ENCODE data around the gene C20orf141.
"Not testable (repeated sequence)": the region's sequence is repeated elsewhere in the genome, so short reads cannot be mapped to it uniquely, and the experiment has no call there.

C20orf141 gene

DNA sequence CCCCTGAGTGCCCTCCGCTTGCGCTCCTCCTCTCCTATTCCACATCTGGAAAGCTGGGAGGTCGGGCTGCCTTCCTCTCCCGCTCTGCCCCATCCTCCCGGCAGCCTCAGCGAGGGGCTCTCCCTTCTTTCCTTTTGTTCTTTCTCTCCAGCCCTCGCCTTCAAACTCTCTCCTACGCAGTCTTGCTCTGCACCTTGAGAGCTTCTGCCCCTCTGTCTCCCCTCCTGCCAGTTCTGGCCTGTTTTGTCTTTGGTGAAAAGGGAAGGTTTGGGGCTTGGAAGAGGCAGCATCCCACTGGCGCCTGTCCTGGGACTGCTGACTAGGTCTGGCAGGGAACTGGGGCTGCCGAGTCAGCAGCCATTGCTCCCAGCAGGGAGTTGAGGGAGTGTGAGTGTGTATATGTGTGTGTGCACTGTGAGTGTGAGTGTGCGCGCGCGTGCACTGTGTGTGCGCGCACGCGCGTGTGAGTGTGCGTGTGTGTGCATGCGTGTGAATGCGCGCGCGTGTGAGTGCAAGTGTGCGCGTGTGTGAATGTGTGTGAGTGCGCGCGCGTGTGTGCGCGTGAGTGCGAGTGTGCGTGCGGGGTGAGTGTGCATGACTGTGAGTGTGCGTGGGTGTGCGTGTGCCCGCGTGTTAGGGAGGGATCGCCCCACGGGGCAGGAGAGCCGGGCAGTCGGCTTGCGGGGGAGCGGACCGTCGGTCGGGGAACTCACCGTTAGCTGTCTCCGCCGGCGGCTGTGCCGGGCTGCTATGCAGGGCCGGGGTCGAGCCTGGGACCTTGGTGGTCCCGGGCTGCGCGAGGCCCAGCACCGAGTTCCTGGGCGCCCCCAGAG, 14.9 kb upstream of the C20orf141 start:
- Histone ChIP-seq H3K9ac (ENCODE audit: low read depth in 1 of 2, low read length in 2 of 2) (no peak overlapping the region), H3K27ac (ENCODE audit: low read depth, low read length) (no peak overlapping the region), H3K27me3 (ENCODE audit: control insufficient read depth in 1 of 2, insufficient read depth in 2 of 2, low read length in 2 of 2) (peaks cover 45 to 55% of the 10 kb centered on the region in 2 donors), H3K4me3 (ENCODE audit: low read depth in 1 of 2, low read length in 2 of 2) (peak overlapping the region; percentile 20 to 57), H3K36me3 (ENCODE audit: control insufficient read depth in 1 of 2, insufficient read depth in 2 of 2, low read length in 2 of 2) (no peaks in the 10 kb centered on the region), H3K4me1 (ENCODE audit: control insufficient read depth in 1 of 2, insufficient read depth in 2 of 2, low read length in 2 of 2) (peaks cover 0 to 13% of the 10 kb centered on the region in 2 donors), H3K9me3 (ENCODE audit: control insufficient read depth in 1 of 2, low read length in 2 of 2) (no peaks in the 10 kb centered on the region)

DNA sequence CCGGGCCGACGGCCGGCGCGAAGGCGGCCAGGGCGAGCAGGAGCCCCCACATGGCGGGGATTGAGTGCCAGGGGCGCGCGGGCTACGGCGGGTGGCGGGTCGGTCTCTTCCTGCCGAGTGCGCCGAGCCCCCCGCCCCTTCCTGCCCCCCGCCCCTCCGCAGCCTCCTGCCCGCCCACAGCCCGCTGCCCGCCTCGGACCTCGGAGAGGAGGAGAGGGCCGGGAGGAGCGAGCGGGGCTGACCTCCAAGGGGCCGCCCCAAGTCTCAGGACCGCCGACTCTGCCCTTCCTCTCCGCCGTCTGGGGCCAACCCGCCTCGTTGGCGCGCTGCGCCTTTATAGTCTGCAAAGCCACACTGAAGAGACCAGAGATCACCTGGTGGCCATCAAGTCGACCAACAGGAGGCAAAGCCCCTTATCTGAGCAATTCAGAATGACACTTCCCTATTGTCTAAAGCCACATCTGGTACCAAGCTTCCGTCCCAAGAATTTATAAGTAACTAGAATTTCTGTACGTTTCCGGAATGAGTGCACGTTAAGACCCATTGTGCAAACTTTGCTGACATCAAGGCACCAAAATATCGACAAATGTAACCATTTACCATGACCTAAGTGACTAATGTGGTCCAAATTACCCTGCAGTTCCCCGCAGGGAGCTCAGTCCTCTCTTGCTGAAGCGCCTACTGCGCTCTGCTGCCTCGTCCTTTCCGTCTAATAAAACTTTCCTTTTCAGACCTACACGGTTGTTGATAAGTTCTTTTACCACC, 14.1 kb upstream of the C20orf141 start, which contains the start of gene CPXM1:
TSS of gene CPXM1 (minus strand) at position 107 of the 765 bp plus-strand sequence. CDS start at position 52, 55 bp downstream.
- peak within 1 kb of the TSS; percentile 31 to 57 for H3K4me3 ChIP-seq (ENCODE audit: low read depth in 1 of 2, low read length in 2 of 2)
- no peaks in the 10 kb centered on the region for H3K36me3 ChIP-seq (ENCODE audit: control insufficient read depth in 1 of 2, insufficient read depth in 2 of 2, low read length in 2 of 2)
- no peak within 1 kb of the TSS for H3K27ac ChIP-seq (ENCODE audit: low read depth, low read length)
- H3K27me3 ChIP-seq (ENCODE audit: control insufficient read depth in 1 of 2, insufficient read depth in 2 of 2, low read length in 2 of 2), result peaks cover 44 to 63% of the 10 kb centered on the region in 2 donors
- no peak within 1 kb of the TSS for H3K9ac ChIP-seq (ENCODE audit: low read depth in 1 of 2, low read length in 2 of 2)
- H3K4me1 ChIP-seq (ENCODE audit: control insufficient read depth in 1 of 2, insufficient read depth in 2 of 2, low read length in 2 of 2), result peaks cover 0 to 13% of the 10 kb centered on the region in 2 donors
- no peaks in the 10 kb centered on the region for H3K9me3 ChIP-seq (ENCODE audit: control insufficient read depth in 1 of 2, low read length in 2 of 2)

DNA sequence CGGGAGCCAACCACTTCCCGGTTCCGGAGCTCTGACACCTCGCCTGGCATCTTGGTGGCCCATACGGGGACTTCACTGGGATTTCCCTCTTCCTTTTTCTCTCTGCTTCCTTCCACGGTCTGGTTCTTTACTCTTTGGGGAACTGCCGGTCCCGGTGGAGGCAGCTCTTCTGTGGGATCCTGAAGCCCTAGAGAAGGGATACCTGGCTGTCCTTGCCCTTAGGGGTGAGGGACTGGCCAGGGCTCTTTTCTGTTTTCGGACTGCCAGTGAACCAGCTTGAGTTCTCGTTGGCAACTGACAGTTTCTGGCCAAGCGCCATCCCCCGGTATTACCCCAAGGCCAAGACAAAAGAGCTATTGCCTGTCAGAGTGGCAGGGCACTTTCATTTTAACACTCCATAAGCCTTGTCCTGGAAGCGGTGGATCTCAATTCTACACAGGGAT, 13.5 kb upstream of the C20orf141 start:
- peaks cover 0 to 17% of the 10 kb centered on the region in 2 donors for H3K4me1 ChIP-seq (ENCODE audit: control insufficient read depth in 1 of 2, insufficient read depth in 2 of 2, low read length in 2 of 2)
- H3K36me3 ChIP-seq (ENCODE audit: control insufficient read depth in 1 of 2, insufficient read depth in 2 of 2, low read length in 2 of 2), result no peaks in the 10 kb centered on the region
- H3K4me3 ChIP-seq (ENCODE audit: low read depth in 1 of 2, low read length in 2 of 2), result peak overlapping the region in 1 of 2 donors; percentile 31
- H3K27ac ChIP-seq (ENCODE audit: low read depth, low read length), result no peak overlapping the region
- peaks cover 48 to 67% of the 10 kb centered on the region in 2 donors for H3K27me3 ChIP-seq (ENCODE audit: control insufficient read depth in 1 of 2, insufficient read depth in 2 of 2, low read length in 2 of 2)
- H3K9ac ChIP-seq (ENCODE audit: low read depth in 1 of 2, low read length in 2 of 2), result no peak overlapping the region
- no peaks in the 10 kb centered on the region for H3K9me3 ChIP-seq (ENCODE audit: control insufficient read depth in 1 of 2, low read length in 2 of 2)

DNA sequence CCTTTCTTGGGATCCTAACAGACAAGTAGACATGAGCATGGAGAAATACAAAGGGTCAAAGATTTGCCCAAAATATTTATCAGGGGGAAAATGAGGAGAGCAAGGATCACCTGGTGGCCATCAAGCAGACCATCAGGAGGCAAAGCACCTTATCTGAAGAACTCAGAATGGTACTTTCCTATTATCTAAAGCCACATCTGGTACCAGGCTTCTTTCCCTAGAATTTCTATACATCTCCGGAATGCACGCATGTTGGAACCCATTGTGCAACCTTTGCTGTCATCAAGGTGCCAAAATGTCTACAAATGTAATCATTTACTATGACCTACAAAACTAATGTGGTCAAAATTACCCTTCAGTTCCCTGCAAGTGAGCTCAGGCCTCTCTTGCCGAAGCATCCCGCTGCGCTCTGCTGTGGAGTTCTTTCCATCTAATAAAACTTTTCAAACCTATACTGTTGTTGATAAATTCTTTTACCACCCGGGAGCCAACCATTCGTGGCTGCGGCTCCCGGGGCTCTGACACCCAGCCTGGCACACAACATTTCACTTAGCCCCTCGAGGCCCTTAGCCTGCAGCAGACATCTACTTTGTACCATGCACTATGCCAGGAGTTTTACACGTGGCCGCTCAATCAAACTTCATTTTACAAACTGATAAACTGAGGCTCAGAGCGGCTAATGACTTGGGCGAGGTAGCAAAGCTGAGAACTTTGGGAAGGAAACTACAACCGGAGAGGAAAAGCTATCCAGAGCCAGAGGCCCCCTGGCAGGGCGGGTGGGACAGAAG, 10.6 kb upstream of the C20orf141 start:
- Histone ChIP-seq H3K4me1 (ENCODE audit: control insufficient read depth in 1 of 2, insufficient read depth in 2 of 2, low read length in 2 of 2) (peaks cover 0 to 17% of the 10 kb centered on the region in 2 donors), H3K9ac (ENCODE audit: low read depth in 1 of 2, low read length in 2 of 2) (no peak overlapping the region), H3K27ac (ENCODE audit: low read depth, low read length) (no peak overlapping the region), H3K4me3 (ENCODE audit: low read depth in 1 of 2, low read length in 2 of 2) (no peak overlapping the region), H3K9me3 (ENCODE audit: control insufficient read depth in 1 of 2, low read length in 2 of 2) (no peaks in the 10 kb centered on the region), H3K27me3 (ENCODE audit: control insufficient read depth in 1 of 2, insufficient read depth in 2 of 2, low read length in 2 of 2) (peaks cover 44 to 59% of the 10 kb centered on the region in 2 donors), H3K36me3 (ENCODE audit: control insufficient read depth in 1 of 2, insufficient read depth in 2 of 2, low read length in 2 of 2) (no peaks in the 10 kb centered on the region)

DNA sequence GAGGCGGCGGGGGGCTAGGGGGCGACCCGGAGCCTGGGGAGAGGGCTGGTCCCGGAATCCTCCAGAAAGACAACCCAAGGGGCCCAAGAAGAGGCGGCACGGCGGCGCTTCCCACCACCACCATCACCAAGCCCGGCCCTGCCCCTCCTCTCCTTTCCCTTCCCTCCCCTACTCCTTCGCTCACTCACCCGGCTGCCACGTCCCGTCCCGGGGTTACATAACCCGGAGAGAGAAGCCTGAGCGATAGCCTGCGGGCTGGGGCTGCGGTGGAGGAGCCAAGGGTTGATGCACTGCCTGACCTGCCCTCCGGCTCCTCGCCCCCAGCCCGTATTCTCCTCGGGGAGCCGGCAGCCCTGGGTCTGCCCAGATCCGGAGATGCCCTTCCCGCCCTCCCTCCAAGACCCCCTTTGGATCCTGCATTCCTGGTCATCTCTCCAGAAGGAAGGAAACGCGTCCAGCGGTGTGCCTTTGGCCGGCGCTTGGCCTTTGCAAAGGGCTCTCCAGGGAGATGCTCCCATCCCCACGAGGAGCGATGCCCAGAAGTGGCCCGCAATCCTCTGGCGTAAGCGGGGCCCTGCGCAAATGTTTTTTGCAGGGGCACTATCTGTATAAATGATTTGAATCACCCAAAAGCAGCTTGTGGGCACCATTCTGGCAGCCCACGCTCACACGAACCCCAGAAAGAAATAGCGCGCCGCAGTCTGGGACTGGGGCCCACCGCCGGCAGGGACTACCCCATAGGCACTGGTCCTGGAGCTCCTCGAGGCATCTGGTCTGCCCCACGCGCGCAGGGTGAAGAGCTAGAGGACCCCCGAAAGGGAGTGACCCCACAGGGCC, 9.7 kb upstream of the C20orf141 start:
- Histone ChIP-seq H3K27ac (ENCODE audit: low read depth, low read length) (no peak overlapping the region), H3K27me3 (ENCODE audit: control insufficient read depth in 1 of 2, insufficient read depth in 2 of 2, low read length in 2 of 2) (peaks cover 37 to 51% of the 10 kb centered on the region in 2 donors)

DNA sequence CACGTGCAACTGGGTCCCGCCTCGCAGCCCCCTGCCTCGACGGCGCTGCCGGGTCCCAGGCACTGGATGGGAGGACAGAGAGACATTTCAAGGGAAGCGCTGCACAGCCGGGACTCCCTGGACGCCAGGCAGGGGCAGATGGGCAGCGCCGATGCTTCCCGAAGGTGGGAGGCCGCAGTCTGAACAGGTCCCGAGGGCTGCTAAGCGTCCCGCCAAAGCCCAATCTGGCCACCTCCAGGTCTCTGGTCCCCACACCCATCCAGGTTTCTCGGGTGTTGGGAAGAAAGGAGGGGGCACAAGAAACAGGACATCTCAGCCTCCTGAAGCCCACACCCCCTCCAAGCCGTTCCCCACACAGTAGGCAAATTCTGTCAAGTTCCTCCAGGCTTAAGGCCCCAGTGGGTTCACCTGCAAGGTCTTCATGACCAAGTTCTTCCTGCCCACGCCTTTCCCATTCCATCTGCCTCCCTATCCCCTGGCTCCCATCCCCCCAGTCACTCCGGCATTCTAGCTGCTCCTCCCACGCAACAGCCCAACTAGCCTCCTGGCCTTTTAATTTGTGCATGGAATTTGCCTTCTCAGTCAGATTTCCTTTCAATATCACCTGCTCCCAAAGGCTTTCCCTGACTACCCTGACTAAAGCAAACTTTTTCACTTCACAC, 9.0 kb upstream of the C20orf141 start:
- peaks cover 0 to 7% of the 10 kb centered on the region in 2 donors for H3K4me1 ChIP-seq (ENCODE audit: control insufficient read depth in 1 of 2, insufficient read depth in 2 of 2, low read length in 2 of 2)
- no peaks in the 10 kb centered on the region for H3K36me3 ChIP-seq (ENCODE audit: control insufficient read depth in 1 of 2, insufficient read depth in 2 of 2, low read length in 2 of 2)
- peaks cover 32 to 45% of the 10 kb centered on the region in 2 donors for H3K27me3 ChIP-seq (ENCODE audit: control insufficient read depth in 1 of 2, insufficient read depth in 2 of 2, low read length in 2 of 2)
- no peak overlapping the region for H3K4me3 ChIP-seq (ENCODE audit: low read depth in 1 of 2, low read length in 2 of 2)
- H3K9ac ChIP-seq (ENCODE audit: low read depth in 1 of 2, low read length in 2 of 2), result no peak overlapping the region
- H3K27ac ChIP-seq (ENCODE audit: low read depth, low read length), result no peak overlapping the region
- H3K9me3 ChIP-seq (ENCODE audit: control insufficient read depth in 1 of 2, low read length in 2 of 2), result no peaks in the 10 kb centered on the region

More for the DNA sequence above, 9.7 kb upstream of the C20orf141 start:
- Histone ChIP-seq H3K36me3 (ENCODE audit: control insufficient read depth in 1 of 2, insufficient read depth in 2 of 2, low read length in 2 of 2) (no peaks in the 10 kb centered on the region), H3K4me3 (ENCODE audit: low read depth in 1 of 2, low read length in 2 of 2) (no peak overlapping the region), H3K4me1 (ENCODE audit: control insufficient read depth in 1 of 2, insufficient read depth in 2 of 2, low read length in 2 of 2) (peaks cover 0 to 10% of the 10 kb centered on the region in 2 donors), H3K9ac (ENCODE audit: low read depth in 1 of 2, low read length in 2 of 2) (no peak overlapping the region), H3K9me3 (ENCODE audit: control insufficient read depth in 1 of 2, low read length in 2 of 2) (no peaks in the 10 kb centered on the region)

DNA sequence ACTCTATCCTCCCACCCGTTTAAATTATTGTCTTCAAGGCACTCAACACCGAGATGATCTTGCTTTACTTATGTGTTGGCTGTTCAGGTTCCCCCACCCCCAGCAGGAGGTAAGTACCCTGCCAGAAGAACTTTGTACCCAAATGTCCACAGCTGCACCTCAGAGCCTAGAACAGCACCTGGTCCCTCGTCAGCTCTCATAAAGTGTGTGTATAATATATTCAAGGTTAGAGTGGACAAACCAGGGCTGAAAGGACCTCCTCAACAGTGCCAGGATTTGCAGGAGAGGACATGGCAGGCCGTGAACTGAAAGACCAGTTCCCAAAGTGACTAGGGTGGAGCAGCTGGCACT, 8.5 kb upstream of the C20orf141 start:
- Histone ChIP-seq H3K9ac (ENCODE audit: low read depth in 1 of 2, low read length in 2 of 2) (no peak overlapping the region), H3K27ac (ENCODE audit: low read depth, low read length) (no peak overlapping the region), H3K36me3 (ENCODE audit: control insufficient read depth in 1 of 2, insufficient read depth in 2 of 2, low read length in 2 of 2) (no peaks in the 10 kb centered on the region), H3K9me3 (ENCODE audit: control insufficient read depth in 1 of 2, low read length in 2 of 2) (no peaks in the 10 kb centered on the region), H3K4me3 (ENCODE audit: low read depth in 1 of 2, low read length in 2 of 2) (no peak overlapping the region), H3K4me1 (ENCODE audit: control insufficient read depth in 1 of 2, insufficient read depth in 2 of 2, low read length in 2 of 2) (peaks cover 0 to 4% of the 10 kb centered on the region in 2 donors), H3K27me3 (ENCODE audit: control insufficient read depth in 1 of 2, insufficient read depth in 2 of 2, low read length in 2 of 2) (peaks cover 27 to 40% of the 10 kb centered on the region in 2 donors)

DNA sequence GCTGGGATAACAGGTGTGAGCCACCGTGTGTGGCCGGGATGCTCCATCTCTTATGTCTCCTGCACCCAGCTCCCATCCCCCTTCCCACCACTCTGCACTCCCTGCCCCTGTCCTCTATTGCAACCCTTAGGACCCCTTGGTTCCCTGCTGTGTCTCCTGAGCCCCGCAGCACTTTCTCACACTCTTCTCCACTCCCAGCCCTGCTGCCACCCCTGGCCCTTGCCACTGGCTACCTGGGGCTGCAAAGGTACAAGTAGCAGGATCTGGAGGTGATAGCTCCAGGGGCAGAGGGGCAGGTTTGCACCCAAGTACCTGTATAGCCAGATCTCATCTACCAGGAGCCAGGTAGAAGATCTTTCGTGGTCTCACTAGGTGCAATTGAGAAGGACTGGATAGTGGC, 7.8 kb upstream of the C20orf141 start:
- peaks cover 22 to 35% of the 10 kb centered on the region in 2 donors for H3K27me3 ChIP-seq (ENCODE audit: control insufficient read depth in 1 of 2, insufficient read depth in 2 of 2, low read length in 2 of 2)
- no peaks in the 10 kb centered on the region for H3K36me3 ChIP-seq (ENCODE audit: control insufficient read depth in 1 of 2, insufficient read depth in 2 of 2, low read length in 2 of 2)
- H3K9ac ChIP-seq (ENCODE audit: low read depth in 1 of 2, low read length in 2 of 2), result no peak overlapping the region
- H3K4me1 ChIP-seq (ENCODE audit: control insufficient read depth in 1 of 2, insufficient read depth in 2 of 2, low read length in 2 of 2), result peaks cover 0 to 4% of the 10 kb centered on the region in 2 donors
- no peak overlapping the region for H3K4me3 ChIP-seq (ENCODE audit: low read depth in 1 of 2, low read length in 2 of 2)
- no peak overlapping the region for H3K27ac ChIP-seq (ENCODE audit: low read depth, low read length)
- peaks cover 3 to 4% of the 10 kb centered on the region in 2 donors for H3K9me3 ChIP-seq (ENCODE audit: control insufficient read depth in 1 of 2, low read length in 2 of 2)

DNA sequence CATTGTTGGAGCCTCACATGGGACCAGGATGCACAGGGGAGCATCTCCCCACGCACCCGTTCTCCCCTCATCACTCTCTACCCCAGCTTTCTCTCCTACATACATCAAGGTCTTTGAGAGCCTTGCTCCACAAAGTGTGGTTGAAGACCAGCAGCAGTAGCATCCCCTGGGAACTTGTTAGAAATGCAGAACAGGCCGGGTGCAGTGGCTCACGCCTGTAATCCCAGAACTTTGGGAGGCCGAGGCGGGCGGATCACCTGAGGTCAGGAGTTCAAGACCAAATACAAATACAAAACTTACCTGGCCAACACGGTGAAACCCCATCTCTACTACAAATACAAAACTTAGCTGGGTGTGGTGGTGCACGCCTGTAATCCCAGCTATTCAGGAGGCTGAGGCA, 6.9 kb upstream of the C20orf141 start:
- not testable (repeated sequence) for H3K27ac ChIP-seq (ENCODE audit: low read depth, low read length); H3K4me1 ChIP-seq (ENCODE audit: control insufficient read depth in 1 of 2, insufficient read depth in 2 of 2, low read length in 2 of 2); H3K9me3 ChIP-seq (ENCODE audit: control insufficient read depth in 1 of 2, low read length in 2 of 2); H3K36me3 ChIP-seq (ENCODE audit: control insufficient read depth in 1 of 2, insufficient read depth in 2 of 2, low read length in 2 of 2); H3K9ac ChIP-seq (ENCODE audit: low read depth in 1 of 2, low read length in 2 of 2); H3K4me3 ChIP-seq (ENCODE audit: low read depth in 1 of 2, low read length in 2 of 2)
- H3K27me3 ChIP-seq (ENCODE audit: control insufficient read depth in 1 of 2, insufficient read depth in 2 of 2, low read length in 2 of 2), result peaks cover 17 to 28% of the 10 kb centered on the region in 2 donors
